HG03442 (cell line): ENCODE data around the gene PRL.

Experiments used
- ATAC-seq: cut with Tn5 transposase; IDR thresholded peaks from one replicate; pipeline ENCODE4 v1.9.1; 2021; ENCODE audit warnings: mild to moderate bottlenecking, moderate library complexity; ENCODE audit not compliant: unreplicated experiment

Gene PRL

GRCh38 chr6:22295145-22295544, 1.7 kb downstream of the PRL start:
- ATAC-seq = no peak

GRCh38 chr6:22294301-22294700, 2.5 kb downstream of the PRL start:
- ATAC-seq = no peak

- no peak for ATAC-seq
Measured at GRCh38 chr6:22290045-22290444, 6.8 kb downstream of the PRL start.

GRCh38 chr6:22288721-22289120, 8.1 kb downstream of the PRL start:
- ATAC-seq = no peak

GRCh38 chr6:22284666-22285065, 12.2 kb downstream of the PRL start:
- ATAC-seq = no peak

- no peak for ATAC-seq
Measured at GRCh38 chr6:22281341-22282085, 15.3 kb downstream of the PRL start.

GRCh38 chr6:22279427-22279826, 17.4 kb downstream of the PRL start:
- no peak for ATAC-seq

- ATAC-seq = peak; percentile 80
Measured at GRCh38 chr6:22271081-22271480, 25.8 kb downstream of the PRL start.

GRCh38 chr6:22263748-22264147, 33.1 kb downstream of the PRL start:
- ATAC-seq = no peak

GRCh38 chr6:22254886-22255285, 42.0 kb downstream of the PRL start:
- no peak for ATAC-seq

GRCh38 chr6:22253955-22254655, 42.7 kb downstream of the PRL start:
- no peak for ATAC-seq

GRCh38 chr6:22251348-22251747, 45.5 kb downstream of the PRL start:
- ATAC-seq = no peak

- ATAC-seq = no peak
Measured at GRCh38 chr6:22250486-22250885, 46.4 kb downstream of the PRL start.

GRCh38 chr6:22249711-22250350, 47.0 kb downstream of the PRL start:
- ATAC-seq = no peak

- ATAC-seq = no peak
Measured at GRCh38 chr6:22248513-22249308, 48.1 kb downstream of the PRL start.

GRCh38 chr6:22247916-22248482, 48.8 kb downstream of the PRL start:
- no peak for ATAC-seq

GRCh38 chr6:22240025-22240424, 56.8 kb downstream of the PRL start:
- no peak for ATAC-seq

GRCh38 chr6:22239261-22239921, 57.4 kb downstream of the PRL start:
- no peak for ATAC-seq

GRCh38 chr6:22238861-22239260, 58.0 kb downstream of the PRL start:
- ATAC-seq = no peak

GRCh38 chr6:22237526-22237925, 59.3 kb downstream of the PRL start:
- no peak for ATAC-seq
